Stimulated activated CD8-positive, alpha-beta memory T cell treated with anti-CD3 and anti-CD28 coated beads, Interleukin-4, amount 100 ng/mL, for 48 hours (primary cell): Measurements from ENCODE around the gene APOC1.
"Not testable (repeated sequence)": the region's sequence is repeated elsewhere in the genome, so short reads cannot be mapped to it uniquely, and the experiment has no call there.

Source experiments
- DNase-seq: peaks from one replicate; pipeline ENCODE4 v3.0.0-alpha.2; 2020

Gene APOC1

GRCh38 chr19:44913512-44914432, 636 bp upstream of the APOC1 start:
- not testable (repeated sequence) for DNase-seq

GRCh38 chr19:44924243-44924725, 9.9 kb downstream of the APOC1 start:
- no peak for DNase-seq

GRCh38 chr19:44925114-44925891, 10.9 kb downstream of the APOC1 start:
- no peak for DNase-seq

GRCh38 chr19:44926245-44927077, 12.1 kb downstream of the APOC1 start:
- not testable (repeated sequence) for DNase-seq

GRCh38 chr19:44927746-44928145, 13.3 kb downstream of the APOC1 start:
- no peak for DNase-seq

GRCh38 chr19:44930088-44930487, 15.7 kb downstream of the APOC1 start:
- no peak for DNase-seq

GRCh38 chr19:44931541-44931940, 17.1 kb downstream of the APOC1 start:
- no peak for DNase-seq

- DNase-seq = no peak
Measured at GRCh38 chr19:44939668-44940067, 25.3 kb downstream of the APOC1 start.

- DNase-seq = no peak
Measured at GRCh38 chr19:44942067-44942571, 27.7 kb downstream of the APOC1 start, which contains the start of gene APOC4. APOC4 (plus strand) TSS chr19:44942237; CDS start chr19:44942278, 41 bp downstream.

- no peak for DNase-seq
Measured at GRCh38 chr19:44943801-44944249, 29.4 kb downstream of the APOC1 start.

- no peak for DNase-seq
Measured at GRCh38 chr19:44947041-44947581, 32.7 kb downstream of the APOC1 start.

GRCh38 chr19:44948237-44948636, 33.8 kb downstream of the APOC1 start:
- DNase-seq = no peak

GRCh38 chr19:44948763-44949374, 34.5 kb downstream of the APOC1 start:
- no peak for DNase-seq

- no peak for DNase-seq
Measured at GRCh38 chr19:44949550-44949949, 35.1 kb downstream of the APOC1 start.

- peak; percentile 62 for DNase-seq
Measured at GRCh38 chr19:44951179-44952159, 37.1 kb downstream of the APOC1 start.

GRCh38 chr19:44954278-44954648, 39.9 kb downstream of the APOC1 start:
- DNase-seq = no peak

GRCh38 chr19:44954649-44955504, 40.5 kb downstream of the APOC1 start, which contains the start of gene CLPTM1:
CLPTM1 (plus strand) TSS chr19:44955380; CDS start chr19:44955396, 16 bp downstream.
- DNase-seq = peak; percentile 97

- DNase-seq = peak; percentile 28
Measured at GRCh38 chr19:44955505-44956439, 41.4 kb downstream of the APOC1 start.
